Glutamatergic neuron (in vitro differentiated cells): ENCODE data around the gene PLD6. TPM values are rescaled to one million over a fixed set of nuclear protein-coding genes. Genes with fewer than 3 reads are reported as not detected.

Experiments
- DNase-seq: peaks from one replicate; pipeline ENCODE4 v3.0.0; 2022
- H3K27ac Mint-ChIP-seq: one replicate; pipeline ENCODE4 v1.8.0; 2020; ENCODE audit warnings: mild to moderate bottlenecking, mixed read lengths, inconsistent platforms; ENCODE audit not compliant: unreplicated experiment
- H3K27me3 Mint-ChIP-seq: one replicate; pipeline ENCODE4 v1.8.0; 2020; ENCODE audit warnings: mild to moderate bottlenecking, moderate library complexity, mixed read lengths, inconsistent platforms; ENCODE audit not compliant: unreplicated experiment
- H3K36me3 Mint-ChIP-seq: one replicate; pipeline ENCODE4 v1.8.0; 2020; ENCODE audit warnings: mild to moderate bottlenecking, mixed read lengths, inconsistent platforms; ENCODE audit not compliant: unreplicated experiment
- H3K4me1 Mint-ChIP-seq: one replicate; pipeline ENCODE4 v1.8.0; 2020; ENCODE audit warnings: mild to moderate bottlenecking, low read depth, mixed read lengths, inconsistent platforms; ENCODE audit not compliant: unreplicated experiment
- H3K4me3 Mint-ChIP-seq: one replicate; pipeline ENCODE4 v1.8.0; 2020; ENCODE audit warnings: mild to moderate bottlenecking, mixed read lengths, inconsistent platforms; ENCODE audit not compliant: unreplicated experiment
- H3K9me3 Mint-ChIP-seq: one replicate; pipeline ENCODE4 v1.8.0; 2020; ENCODE audit warnings: mild to moderate bottlenecking, moderate library complexity, mixed read lengths, inconsistent platforms; ENCODE audit not compliant: unreplicated experiment
- CTCF ChIP-seq: fragments of 200-600 bp; sonication (generic); IDR thresholded peaks from one replicate; pipeline ENCODE4 v1.5.0; 2021; ENCODE audit not compliant: partially characterized antibody, unreplicated experiment
- total RNA-seq: library from RNA; stranded (reverse); fragmentation: NEBNext Ultra II Directional; extraction: Animal tissue kit (Norgen Biotek cat#: 25700); gene quantifications from one replicate; pipeline ENCODE4 v1.2.1, GENCODE V29; 2021; ENCODE audit not compliant: unreplicated experiment

The PLD6 gene
- total RNA-seq, 1 donor from 2014 or later: 1.1 TPM

- peaks cover 3% of the 10 kb centered on the region for H3K9me3 Mint-ChIP-seq
- H3K36me3 Mint-ChIP-seq: no peaks in the 10 kb centered on the region
- H3K27ac Mint-ChIP-seq: peak within 1 kb of the TSS; percentile 100
- peak within 1 kb of the TSS; percentile 100 for H3K4me3 Mint-ChIP-seq
- no peak for TF ChIP-seq CTCF
- H3K4me1 Mint-ChIP-seq: peaks cover 19% of the 10 kb centered on the region
- peaks cover 16% of the 10 kb centered on the region for H3K27me3 Mint-ChIP-seq
- peak; percentile 81 for DNase-seq
Observed at GRCh38 chr17:17237026-17237799, 31.1 kb upstream of the PLD6 start, which contains the start of gene FLCN. FLCN (minus strand) TSS chr17:17237168; CDS start chr17:17228137, 9,031 bp downstream.

- H3K36me3 Mint-ChIP-seq: no peaks in the 10 kb centered on the region
- H3K9me3 Mint-ChIP-seq: peaks cover 3% of the 10 kb centered on the region
- DNase-seq: peak; percentile 47
- peak overlapping the region; percentile 100 for H3K27ac Mint-ChIP-seq
- H3K4me1 Mint-ChIP-seq: peaks cover 26% of the 10 kb centered on the region
- peak overlapping the region; percentile 100 for H3K4me3 Mint-ChIP-seq
- H3K27me3 Mint-ChIP-seq: peaks cover 14% of the 10 kb centered on the region
- TF ChIP-seq CTCF: no peak
Observed at GRCh38 chr17:17236295-17237025, 30.3 kb upstream of the PLD6 start.

- Mint-ChIP-seq H3K36me3 (no peaks in the 10 kb centered on the region), H3K4me1 (peaks cover 26% of the 10 kb centered on the region), H3K4me3 (peak overlapping the region; percentile 100), H3K27me3 (peaks cover 14% of the 10 kb centered on the region), H3K27ac (peak overlapping the region; percentile 100), H3K9me3 (peaks cover 4% of the 10 kb centered on the region)
- no peak for DNase-seq
- TF ChIP-seq CTCF: no peak
Observed at GRCh38 chr17:17235212-17236174, 29.4 kb upstream of the PLD6 start.

GRCh38 chr17:17232303-17232621 is 26.1 kb upstream of the PLD6 start:
- Mint-ChIP-seq H3K27ac (peak overlapping the region; percentile 83), H3K36me3 (peaks cover 6% of the 10 kb centered on the region), H3K9me3 (peaks cover 4% of the 10 kb centered on the region), H3K4me3 (peak overlapping the region; percentile 71), H3K4me1 (peaks cover 31% of the 10 kb centered on the region), H3K27me3 (peaks cover 15% of the 10 kb centered on the region)
- TF ChIP-seq CTCF: no peak
- DNase-seq: no peak
